HCT116 (cell line): ENCODE measurements around the gene HOXB2.

ENCODE experiments used
- ELF1 ChIP-seq: IDR thresholded peaks from 2 replicates; pipeline ENCODE4 v1.6.1; 2012; ENCODE audit warnings: low read depth, borderline replicate concordance
- JUND ChIP-seq: IDR thresholded peaks from 2 replicates; pipeline ENCODE4 v1.6.1; 2012
- TF ChIP-seq, protein P1 (sequence below), 3 experiments: fragments of 200-600 bp in 1 of 3; sonication (generic) in 1 of 3; IDR thresholded peaks in 2 of 3; conservative IDR thresholded peaks in 1 of 3; 2 replicates each; pipeline ENCODE4 v1.5.1; 2012 to 2017; ENCODE audit warnings: low read depth in 2 of 3, low read length in 2 of 3, antibody characterized with exemption in 1 of 3, borderline replicate concordance in 1 of 3, control low read depth in 1 of 3, mild to moderate bottlenecking in 1 of 3, mixed read lengths in 1 of 3, mixed run types in 1 of 3, moderate library complexity in 1 of 3; ENCODE audit not compliant: insufficient read depth in 1 of 3

- no peak for TF ChIP-seq ELF1
- no peak for TF ChIP-seq JUND
- TF ChIP-seq, protein P1, sequence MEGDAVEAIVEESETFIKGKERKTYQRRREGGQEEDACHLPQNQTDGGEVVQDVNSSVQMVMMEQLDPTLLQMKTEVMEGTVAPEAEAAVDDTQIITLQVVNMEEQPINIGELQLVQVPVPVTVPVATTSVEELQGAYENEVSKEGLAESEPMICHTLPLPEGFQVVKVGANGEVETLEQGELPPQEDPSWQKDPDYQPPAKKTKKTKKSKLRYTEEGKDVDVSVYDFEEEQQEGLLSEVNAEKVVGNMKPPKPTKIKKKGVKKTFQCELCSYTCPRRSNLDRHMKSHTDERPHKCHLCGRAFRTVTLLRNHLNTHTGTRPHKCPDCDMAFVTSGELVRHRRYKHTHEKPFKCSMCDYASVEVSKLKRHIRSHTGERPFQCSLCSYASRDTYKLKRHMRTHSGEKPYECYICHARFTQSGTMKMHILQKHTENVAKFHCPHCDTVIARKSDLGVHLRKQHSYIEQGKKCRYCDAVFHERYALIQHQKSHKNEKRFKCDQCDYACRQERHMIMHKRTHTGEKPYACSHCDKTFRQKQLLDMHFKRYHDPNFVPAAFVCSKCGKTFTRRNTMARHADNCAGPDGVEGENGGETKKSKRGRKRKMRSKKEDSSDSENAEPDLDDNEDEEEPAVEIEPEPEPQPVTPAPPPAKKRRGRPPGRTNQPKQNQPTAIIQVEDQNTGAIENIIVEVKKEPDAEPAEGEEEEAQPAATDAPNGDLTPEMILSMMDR (IDR thresholded peaks at IDR 0.05 in 2 of 3, conservative IDR thresholded peaks at IDR 0.05 in 1 of 3; ENCODE audit: borderline replicate concordance in 1 of 3, insufficient read depth in 1 of 3, low read depth in 2 of 3, low read length in 2 of 3) = no peak
Observed at GRCh38 chr17:48499735-48500434, 45.0 kb downstream of the HOXB2 start.
